AG04450 (cell line): ENCODE results near the gene HOXB5. TPM values are rescaled to one million over a fixed set of nuclear protein-coding genes. Genes with fewer than 3 reads are reported as not detected.

Experiments used
- CTCF ChIA-PET: fragments of 300-600, 350-600 bp; formaldehyde crosslinking; extraction: SDS; loops from one replicate; lab custom pipeline; 2022; ENCODE audit warnings: antibody characterized with exemption, inconsistent platforms; lab: Charles Lee
- POLR2A ChIA-PET: fragments of 350-600 bp; formaldehyde crosslinking; extraction: SDS; loops from one replicate; lab custom pipeline; 2021; ENCODE audit warnings: antibody characterized with exemption, inconsistent platforms; lab: Yijun Ruan, JAX
- DNase-seq: peaks from one replicate; pipeline ENCODE4 v3.0.0-alpha.2; 2011; ENCODE audit warnings: low read depth, low spot score
- H3K27ac ChIP-seq: one replicate; pipeline ENCODE4 v1.5.1; 2012; ENCODE audit warnings: low read depth, low read length, control low read depth
- H3K27me3 ChIP-seq: one replicate; pipeline ENCODE4 v1.6.0; 2012; ENCODE audit warnings: low read length; ENCODE audit not compliant: control insufficient read depth, insufficient read depth
- H3K4me3 ChIP-seq: 2 replicates; pipeline ENCODE4 v1.5.1; 2011; ENCODE audit warnings: mild to moderate bottlenecking, low read depth, low read length, control low read depth
- H3K9me3 ChIP-seq: 2 replicates; pipeline ENCODE4 v1.5.1; 2012; ENCODE audit warnings: low read length; ENCODE audit not compliant: control insufficient read depth, insufficient read depth
- CTCF ChIP-seq: IDR thresholded peaks from 2 replicates; pipeline ENCODE4 v1.5.1; 2011; ENCODE audit warnings: low read depth, low read length, control low read depth, inconsistent platforms
- polyA minus RNA-seq: library from RNA; depleted of rRNA, polyadenylated mRNA; stranded (reverse); fragments of >200 nt; gene quantifications from 2 replicates; pipeline ENCODE4 v1.2.3, GENCODE V29; 2011; rRNA and poly(A)+ RNA removed
- polyA plus RNA-seq: library from polyadenylated mRNA; depleted of rRNA; stranded (reverse); fragments of >200 nt; gene quantifications from 2 replicates; pipeline ENCODE4 v1.2.3, GENCODE V29; 2011; rRNA removed

The HOXB5 gene
- polyA plus RNA-seq (9.4 and 9.8 TPM in 2 replicates), polyA minus RNA-seq (4.2 and 4.4 TPM in 2 replicates)

GRCh38 chr17:48593126-48593829 lies at the start of gene HOXB5:
HOXB5 (minus strand) TSS chr17:48593779; CDS start chr17:48593682, 97 bp downstream.
- H3K27ac ChIP-seq, result peak within 1 kb of the TSS; percentile 97
- CTCF ChIA-PET, result interaction anchor here (0.6 to 4.8 kb wide), 22 partner anchors 12 to 568 kb away, joined by 3 to 53 read pairs (median 5); partner anchors contain the start of genes HOXB6 and HOXB7
- POLR2A ChIA-PET, result interaction anchor here (0.8 to 2.3 kb wide), 5 partner anchors 11 to 242 kb away, joined by 3 to 6 read pairs (median 5); no protein-coding TSS in a partner anchor
- DNase-seq, result no peak
- no peaks in the 10 kb centered on the region for H3K27me3 ChIP-seq
- peak within 1 kb of the TSS; percentile 89 for H3K4me3 ChIP-seq
- H3K9me3 ChIP-seq, result no peaks in the 10 kb centered on the region; the same call in 1 of the 2 replicates
- no peak for TF ChIP-seq CTCF

GRCh38 chr17:48642843-48643696 lies 49.5 kb upstream of the HOXB5 start:
- no peak overlapping the region for H3K27ac ChIP-seq
- CTCF ChIA-PET, result no interaction called here
- peaks cover 15% of the 10 kb centered on the region; the same call in 1 of the 2 replicates for H3K9me3 ChIP-seq
- no peak overlapping the region for H3K4me3 ChIP-seq
- no peak for TF ChIP-seq CTCF
- POLR2A ChIA-PET, result no interaction called here
- peaks cover 94% of the 10 kb centered on the region for H3K27me3 ChIP-seq
- DNase-seq, result no peak

GRCh38 chr17:48642059-48642842 lies 48.7 kb upstream of the HOXB5 start:
- no peak for TF ChIP-seq CTCF
- H3K27me3 ChIP-seq, result peaks cover 94% of the 10 kb centered on the region
- no peak overlapping the region for H3K4me3 ChIP-seq
- H3K9me3 ChIP-seq, result peaks cover 15% of the 10 kb centered on the region; the same call in 1 of the 2 replicates
- no peak for DNase-seq
- no peak overlapping the region for H3K27ac ChIP-seq
- ChIA-PET POLR2A (no interaction called here), CTCF (no interaction called here)

GRCh38 chr17:48641541-48642058 lies 48.0 kb upstream of the HOXB5 start:
- peaks cover 99% of the 10 kb centered on the region for H3K27me3 ChIP-seq
- no peak overlapping the region for H3K4me3 ChIP-seq
- no peak overlapping the region for H3K27ac ChIP-seq
- no peak for DNase-seq
- ChIA-PET CTCF (no interaction called here), POLR2A (no interaction called here)
- H3K9me3 ChIP-seq, result peaks cover 15% of the 10 kb centered on the region; the same call in 1 of the 2 replicates
- no peak for TF ChIP-seq CTCF
